Suprapubic skin (tissue), 4 donors: ENCODE results near the gene EVX1.

Source experiments
- EP300 ChIP-seq: sonication (generic); formaldehyde crosslinking; IDR thresholded peaks from one replicate; pipeline ENCODE4 v1.6.1; 2017; ENCODE audit warnings: antibody characterized with exemption
- POLR2A ChIP-seq, 2 donors: fragments of 450-650 bp; IDR thresholded peaks; one replicate each; pipeline ENCODE4 v1.6.1; 2017; ENCODE audit warnings: antibody characterized with exemption in 2 of 2, mild to moderate bottlenecking in 2 of 2, moderate library complexity in 2 of 2
- POLR2AphosphoS5 ChIP-seq, 3 donors: sonication (generic); formaldehyde crosslinking; IDR thresholded peaks; one replicate each; pipeline ENCODE4 v1.6.1; 2017; ENCODE audit warnings: antibody characterized with exemption in 3 of 3
- TF ChIP-seq, protein P1 (sequence below), 2 donors: fragments of 200-600 bp in 1 of 2; fragments of 450-650 bp in 1 of 2; sonication (generic) in 1 of 2; IDR thresholded peaks; one replicate each; pipeline ENCODE4 v1.5.1; 2016 to 2019; ENCODE audit warnings: antibody characterized with exemption in 2 of 2, mild to moderate bottlenecking in 1 of 2, moderate library complexity in 1 of 2

DNA sequence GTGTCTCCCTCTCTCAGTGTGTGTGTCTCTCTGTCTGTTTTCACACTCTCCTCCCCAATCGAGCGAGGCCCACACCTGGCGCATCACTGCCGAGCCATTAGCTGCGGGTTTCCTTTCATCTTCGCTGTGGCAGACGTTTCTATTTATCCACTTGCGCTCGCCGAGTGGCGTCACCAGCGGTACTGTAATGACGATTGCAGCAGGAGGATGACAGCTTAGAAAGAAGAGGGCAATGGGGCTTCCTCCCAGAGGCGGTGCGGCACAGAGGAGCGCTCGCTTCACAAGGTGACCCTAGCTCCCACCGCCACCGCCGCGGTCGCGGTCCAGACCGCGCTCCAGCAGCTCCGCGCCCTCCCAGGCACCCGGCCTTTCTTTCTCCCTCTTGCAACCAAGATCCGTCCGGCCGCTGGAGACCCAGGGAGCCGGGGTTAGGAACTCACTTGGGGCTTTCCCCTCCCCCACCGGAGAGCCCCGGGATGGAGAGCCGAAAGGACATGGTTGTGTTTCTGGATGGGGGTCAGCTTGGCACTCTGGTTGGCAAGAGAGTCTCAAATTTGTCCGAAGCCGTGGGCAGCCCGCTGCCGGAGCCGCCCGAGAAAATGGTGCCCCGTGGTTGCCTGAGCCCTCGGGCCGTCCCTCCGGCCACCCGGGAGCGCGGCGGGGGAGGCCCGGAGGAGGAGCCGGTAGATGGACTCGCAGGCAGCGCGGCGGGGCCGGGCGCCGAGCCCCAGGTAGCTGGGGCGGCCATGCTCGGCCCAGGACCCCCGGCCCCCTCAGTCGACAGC, at the start of gene EVX1:
- no peak for TF ChIP-seq POLR2A (IDR thresholded peaks at IDR 0.05)
- TF ChIP-seq, protein P1, sequence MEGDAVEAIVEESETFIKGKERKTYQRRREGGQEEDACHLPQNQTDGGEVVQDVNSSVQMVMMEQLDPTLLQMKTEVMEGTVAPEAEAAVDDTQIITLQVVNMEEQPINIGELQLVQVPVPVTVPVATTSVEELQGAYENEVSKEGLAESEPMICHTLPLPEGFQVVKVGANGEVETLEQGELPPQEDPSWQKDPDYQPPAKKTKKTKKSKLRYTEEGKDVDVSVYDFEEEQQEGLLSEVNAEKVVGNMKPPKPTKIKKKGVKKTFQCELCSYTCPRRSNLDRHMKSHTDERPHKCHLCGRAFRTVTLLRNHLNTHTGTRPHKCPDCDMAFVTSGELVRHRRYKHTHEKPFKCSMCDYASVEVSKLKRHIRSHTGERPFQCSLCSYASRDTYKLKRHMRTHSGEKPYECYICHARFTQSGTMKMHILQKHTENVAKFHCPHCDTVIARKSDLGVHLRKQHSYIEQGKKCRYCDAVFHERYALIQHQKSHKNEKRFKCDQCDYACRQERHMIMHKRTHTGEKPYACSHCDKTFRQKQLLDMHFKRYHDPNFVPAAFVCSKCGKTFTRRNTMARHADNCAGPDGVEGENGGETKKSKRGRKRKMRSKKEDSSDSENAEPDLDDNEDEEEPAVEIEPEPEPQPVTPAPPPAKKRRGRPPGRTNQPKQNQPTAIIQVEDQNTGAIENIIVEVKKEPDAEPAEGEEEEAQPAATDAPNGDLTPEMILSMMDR (IDR thresholded peaks at IDR 0.05) = no peak
- no peak for TF ChIP-seq EP300
- no peak for TF ChIP-seq POLR2AphosphoS5 (IDR thresholded peaks at IDR 0.05)
